ENCODE results near the gene RBKS.

GRCh38 chr2:27903649-27904404 is 13.6 kb upstream of the RBKS start:
- TF ChIP-seq, protein P1, sequence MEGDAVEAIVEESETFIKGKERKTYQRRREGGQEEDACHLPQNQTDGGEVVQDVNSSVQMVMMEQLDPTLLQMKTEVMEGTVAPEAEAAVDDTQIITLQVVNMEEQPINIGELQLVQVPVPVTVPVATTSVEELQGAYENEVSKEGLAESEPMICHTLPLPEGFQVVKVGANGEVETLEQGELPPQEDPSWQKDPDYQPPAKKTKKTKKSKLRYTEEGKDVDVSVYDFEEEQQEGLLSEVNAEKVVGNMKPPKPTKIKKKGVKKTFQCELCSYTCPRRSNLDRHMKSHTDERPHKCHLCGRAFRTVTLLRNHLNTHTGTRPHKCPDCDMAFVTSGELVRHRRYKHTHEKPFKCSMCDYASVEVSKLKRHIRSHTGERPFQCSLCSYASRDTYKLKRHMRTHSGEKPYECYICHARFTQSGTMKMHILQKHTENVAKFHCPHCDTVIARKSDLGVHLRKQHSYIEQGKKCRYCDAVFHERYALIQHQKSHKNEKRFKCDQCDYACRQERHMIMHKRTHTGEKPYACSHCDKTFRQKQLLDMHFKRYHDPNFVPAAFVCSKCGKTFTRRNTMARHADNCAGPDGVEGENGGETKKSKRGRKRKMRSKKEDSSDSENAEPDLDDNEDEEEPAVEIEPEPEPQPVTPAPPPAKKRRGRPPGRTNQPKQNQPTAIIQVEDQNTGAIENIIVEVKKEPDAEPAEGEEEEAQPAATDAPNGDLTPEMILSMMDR (IDR thresholded peaks at IDR 0.05) = no peak
- TF ChIP-seq POLR2A (IDR thresholded peaks at IDR 0.05) = no peak

Measured in Peyer's patch (tissue), 4 donors.